Activated CD4-positive, alpha-beta T cell treated with anti-CD3 and anti-CD28 coated beads for 36 hours (primary cell): ENCODE results near the gene TAGLN. TPM values are rescaled to one million over a fixed set of nuclear protein-coding genes. Genes with fewer than 3 reads are reported as not detected.

ENCODE experiments used
- ATAC-seq: fragments of 200-7000 bp; cut with Tn5 transposase; one replicate; pipeline ENCODE4 v1.10.0; 2021; ENCODE audit warnings: mild to moderate bottlenecking, moderate library complexity
- CTCF ChIA-PET: fragments of 350-600 bp; sonication (Branson Sonifier 250); formaldehyde crosslinking; loops from one replicate; lab custom pipeline; 2021; ENCODE audit warnings: antibody characterized with exemption; lab: Charles Lee
- POLR2A ChIA-PET: fragments of 350-600 bp; sonication (Branson Sonifier 250); formaldehyde crosslinking; loops from one replicate; lab custom pipeline; 2021; ENCODE audit warnings: antibody characterized with exemption, inconsistent platforms; lab: Charles Lee
- DNase-seq: peaks from one replicate; pipeline ENCODE4 v3.0.0-alpha.2; 2020
- H3K27ac Mint-ChIP-seq: one replicate; pipeline ENCODE4 v1.8.0; 2021; ENCODE audit warnings: mixed read lengths
- H3K27me3 Mint-ChIP-seq: one replicate; pipeline ENCODE4 v1.8.0; 2021; ENCODE audit warnings: mixed read lengths
- H3K36me3 Mint-ChIP-seq: one replicate; pipeline ENCODE4 v1.8.0; 2021; ENCODE audit warnings: low read depth, mixed read lengths
- H3K4me1 Mint-ChIP-seq: one replicate; pipeline ENCODE4 v1.8.0; 2021; ENCODE audit warnings: mixed read lengths
- H3K4me3 Mint-ChIP-seq: one replicate; pipeline ENCODE4 v1.8.0; 2021; ENCODE audit warnings: mild to moderate bottlenecking, moderate library complexity, mixed read lengths
- H3K9me3 Mint-ChIP-seq: one replicate; pipeline ENCODE4 v1.8.0; 2021; ENCODE audit warnings: low read depth, mixed read lengths
- intact Hi-C, 2 experiments: fragments of 100-400 bp; cut with DNase I in 1 of 2; cut with micrococcal nuclease in 1 of 2; formaldehyde crosslinking; loops; one replicate each; pipeline versions ENCODE4 v1.14.2 to v1.15.1; 2022 to 2024; cut with DNase I, micrococcal nuclease
- total RNA-seq, 2 experiments: library from RNA; stranded (reverse); gene quantifications; one replicate each; pipeline ENCODE4 v1.2.3, GENCODE V29; 2021

Gene TAGLN
- total RNA-seq, 2 experiments from 2014 or later = 1.6 to 2.0 TPM

- CTCF ChIA-PET = interaction anchor here (0.6 to 1.3 kb wide), 5 partner anchors 13 to 134 kb away, joined by 3 to 4 read pairs (median 3); no protein-coding TSS in a partner anchor
These were observed 24.8 kb downstream of the TAGLN start for GRCh38 chr11:117223741-117224689.

DNA sequence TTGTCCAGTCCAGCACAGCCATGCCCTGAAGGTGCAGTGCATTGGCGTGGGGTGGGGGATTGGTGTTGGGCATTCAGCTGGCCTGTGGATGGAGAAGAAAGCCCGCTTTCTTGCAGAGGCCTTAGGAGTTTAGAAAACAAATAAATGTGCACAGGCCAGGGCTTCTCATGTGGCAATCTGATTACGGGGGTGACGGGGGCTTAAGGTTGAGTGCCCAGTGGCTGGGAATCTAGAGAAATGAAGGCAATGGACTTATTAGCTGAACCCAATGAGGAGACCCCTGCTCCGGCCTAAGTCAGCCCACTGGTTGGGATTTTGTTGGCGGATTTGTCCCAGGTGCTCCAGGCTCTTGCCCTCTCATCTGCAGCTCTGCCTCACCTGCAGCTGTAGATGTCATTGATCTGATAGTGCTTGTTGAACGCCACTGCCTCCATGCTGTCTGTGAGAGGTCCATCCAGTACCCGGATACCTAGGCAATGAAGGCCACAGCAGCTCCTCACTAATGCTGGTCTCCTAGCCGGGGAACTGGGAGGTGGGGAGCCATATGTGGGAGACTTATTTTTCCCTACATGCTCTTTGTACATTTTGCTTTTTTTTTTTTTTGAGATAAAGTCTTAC, 26.5 kb downstream of the TAGLN start:
- intact Hi-C loops = loop anchor here (1.0 to 5.0 kb wide), 7 partner anchors 44 to 493 kb away; partner anchors contain the start of genes APOA5 (in 1 of the 2), PAFAH1B2 (in 1 of the 2) and ZPR1 (in 1 of the 2)
- ATAC-seq (no peak), DNase-seq (no peak)
- Mint-ChIP-seq H3K27ac (no peak overlapping the region), H3K4me1 (peaks cover 30% of the 10 kb centered on the region), H3K27me3 (no peaks in the 10 kb centered on the region), H3K9me3 (no peaks in the 10 kb centered on the region), H3K4me3 (no peak overlapping the region), H3K36me3 (peaks cover 67% of the 10 kb centered on the region)
- ChIA-PET POLR2A (interaction anchor here (1.0 kb wide), 1 partner anchor 30 kb away, joined by 3 read pairs; no protein-coding TSS in a partner anchor), CTCF (interaction anchor here (0.6 to 4.3 kb wide), 17 partner anchors 8 to 1958 kb away, joined by 3 to 64 read pairs (median 4); partner anchors contain the start of genes APOA5 and SIDT2)

More at GRCh38 chr11:117223741-117224689, 24.8 kb downstream of the TAGLN start:
- Mint-ChIP-seq H3K4me1 (peaks cover 17% of the 10 kb centered on the region), H3K4me3 (no peak overlapping the region), H3K36me3 (peaks cover 68% of the 10 kb centered on the region), H3K27ac (no peak overlapping the region), H3K27me3 (no peaks in the 10 kb centered on the region), H3K9me3 (no peaks in the 10 kb centered on the region)
- ATAC-seq (no peak), DNase-seq (no peak)
- POLR2A ChIA-PET = no interaction called here
- intact Hi-C loops = no loop called here

- H3K36me3 Mint-ChIP-seq = peaks cover 68% of the 10 kb centered on the region
- peaks cover 30% of the 10 kb centered on the region for H3K4me1 Mint-ChIP-seq
- ChIA-PET POLR2A (interaction anchor here (1.0 kb wide), 3 partner anchors 31 to 52 kb away, joined by 3 to 5 read pairs (median 3); partner anchors contain the start of gene SIDT2), CTCF (interaction anchor here (0.6 to 4.3 kb wide), 42 partner anchors 8 to 489 kb away, joined by 3 to 64 read pairs (median 3); partner anchors contain the start of genes APOA5, SIDT2 and TAGLN)
- no peak overlapping the region for H3K4me3 Mint-ChIP-seq
- ATAC-seq = peak; percentile 52
- DNase-seq = peak; percentile 59
- no peaks in the 10 kb centered on the region for H3K9me3 Mint-ChIP-seq
- H3K27ac Mint-ChIP-seq = peak overlapping the region; percentile 25
- no peaks in the 10 kb centered on the region for H3K27me3 Mint-ChIP-seq
- intact Hi-C loops = loop anchor here (1.0 to 5.0 kb wide), 7 partner anchors 45 to 494 kb away; partner anchors contain the start of genes APOA5 (in 1 of the 2), PAFAH1B2 (in 1 of the 2) and ZPR1 (in 1 of the 2)
These were observed 27.5 kb downstream of the TAGLN start for GRCh38 chr11:117226388-117227385.

DNA sequence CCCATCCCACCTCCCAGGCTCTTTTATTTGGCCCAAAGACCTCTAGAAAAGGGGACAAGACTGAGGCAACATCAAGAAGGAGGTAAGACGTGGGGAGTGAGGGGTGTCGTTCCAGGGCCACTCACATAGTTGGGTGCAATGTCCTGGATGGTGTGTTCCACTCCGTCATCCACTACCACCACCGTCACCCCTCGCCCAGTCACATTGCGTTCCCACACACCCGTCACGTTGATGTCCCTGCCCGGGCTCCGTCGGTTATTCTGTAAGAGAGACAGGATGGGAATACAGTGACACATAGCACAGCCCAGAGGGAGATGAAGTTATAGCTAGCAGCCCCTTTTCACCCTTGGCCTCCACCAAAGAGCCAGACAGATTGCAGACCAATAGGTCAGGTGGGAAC, 28.9 kb downstream of the TAGLN start:
- H3K4me1 Mint-ChIP-seq = peaks cover 30% of the 10 kb centered on the region
- no peak for ATAC-seq
- DNase-seq = no peak
- intact Hi-C loops = loop anchor here in 1 of 2 experiments (5.0 kb wide), 1 partner anchor 436 kb away; the partner anchor contains the start of gene APOA5
- POLR2A ChIA-PET = no interaction called here
- H3K9me3 Mint-ChIP-seq = no peaks in the 10 kb centered on the region
- peaks cover 60% of the 10 kb centered on the region for H3K36me3 Mint-ChIP-seq
- H3K27ac Mint-ChIP-seq = peak overlapping the region; percentile 76
- CTCF ChIA-PET = interaction anchor here (0.9 to 4.3 kb wide), 6 partner anchors 8 to 485 kb away, joined by 3 to 64 read pairs (median 6); partner anchors contain the start of genes APOA5 and SIDT2
- no peaks in the 10 kb centered on the region for H3K27me3 Mint-ChIP-seq
- H3K4me3 Mint-ChIP-seq = no peak overlapping the region

- Mint-ChIP-seq H3K36me3 (peaks cover 49% of the 10 kb centered on the region), H3K9me3 (no peaks in the 10 kb centered on the region), H3K4me3 (peak overlapping the region; percentile 87), H3K27me3 (no peaks in the 10 kb centered on the region), H3K27ac (peak overlapping the region; percentile 100), H3K4me1 (peaks cover 42% of the 10 kb centered on the region)
- DNase-seq (no peak), ATAC-seq (no peak)
- CTCF ChIA-PET = interaction anchor here (0.6 to 2.6 kb wide), 7 partner anchors 47 to 443 kb away, joined by 3 to 30 read pairs (median 7); partner anchors contain the start of genes APOA5, PAFAH1B2, SIDT2 and ZPR1
- POLR2A ChIA-PET = interaction anchor here (0.8 to 1.3 kb wide), 2 partner anchors 50 to 453 kb away, joined by 3 to 4 read pairs; partner anchors contain the start of gene SIDT2
- intact Hi-C loops = loop anchor here in 1 of 2 experiments (5.0 kb wide), 1 partner anchor 437 kb away; the partner anchor contains the start of gene APOA5
These were observed 30.2 kb downstream of the TAGLN start for GRCh38 chr11:117229411-117229810.

DNA sequence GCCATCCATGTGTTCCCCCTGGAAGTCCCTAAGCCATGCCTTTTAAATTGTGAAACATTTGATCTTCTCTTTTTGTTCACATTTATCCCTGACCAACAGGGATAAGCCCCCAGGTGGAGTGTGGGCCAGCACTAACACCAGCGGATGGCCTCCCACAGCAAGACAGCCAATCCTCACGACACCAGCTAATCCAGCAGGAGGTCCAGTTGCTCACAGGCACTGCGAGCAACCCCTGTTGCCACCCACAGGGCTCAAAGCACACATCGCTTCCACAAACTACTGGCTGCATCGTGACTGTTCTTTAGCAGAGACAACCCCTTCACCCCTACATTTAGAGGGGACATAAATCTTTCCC, 30.7 kb downstream of the TAGLN start:
- peak; percentile 18 for ATAC-seq
- peak overlapping the region; percentile 87 for H3K4me3 Mint-ChIP-seq
- H3K27me3 Mint-ChIP-seq = no peaks in the 10 kb centered on the region
- H3K4me1 Mint-ChIP-seq = peaks cover 42% of the 10 kb centered on the region
- ChIA-PET POLR2A (interaction anchor here (0.6 to 1.3 kb wide), 14 partner anchors 8 to 454 kb away, joined by 3 to 10 read pairs (median 3); partner anchors contain the start of genes APOA5, CEP164, PAFAH1B2 and SIDT2), CTCF (interaction anchor here (0.6 to 2.6 kb wide), 10 partner anchors 15 to 443 kb away, joined by 3 to 30 read pairs (median 4); partner anchors contain the start of genes APOA5, PAFAH1B2, SIDT2 and ZPR1)
- intact Hi-C loops = loop anchor here (1.0 to 10.0 kb wide), 13 partner anchors 52 to 1207 kb away; partner anchors contain the start of genes APOA5 (in 1 of the 2), BUD13 (in 1 of the 2), IL10RA (in 1 of the 2) and KMT2A (in 1 of the 2)
- peak overlapping the region; percentile 100 for H3K27ac Mint-ChIP-seq
- no peaks in the 10 kb centered on the region for H3K9me3 Mint-ChIP-seq
- H3K36me3 Mint-ChIP-seq = peaks cover 47% of the 10 kb centered on the region
- DNase-seq = no peak

DNA sequence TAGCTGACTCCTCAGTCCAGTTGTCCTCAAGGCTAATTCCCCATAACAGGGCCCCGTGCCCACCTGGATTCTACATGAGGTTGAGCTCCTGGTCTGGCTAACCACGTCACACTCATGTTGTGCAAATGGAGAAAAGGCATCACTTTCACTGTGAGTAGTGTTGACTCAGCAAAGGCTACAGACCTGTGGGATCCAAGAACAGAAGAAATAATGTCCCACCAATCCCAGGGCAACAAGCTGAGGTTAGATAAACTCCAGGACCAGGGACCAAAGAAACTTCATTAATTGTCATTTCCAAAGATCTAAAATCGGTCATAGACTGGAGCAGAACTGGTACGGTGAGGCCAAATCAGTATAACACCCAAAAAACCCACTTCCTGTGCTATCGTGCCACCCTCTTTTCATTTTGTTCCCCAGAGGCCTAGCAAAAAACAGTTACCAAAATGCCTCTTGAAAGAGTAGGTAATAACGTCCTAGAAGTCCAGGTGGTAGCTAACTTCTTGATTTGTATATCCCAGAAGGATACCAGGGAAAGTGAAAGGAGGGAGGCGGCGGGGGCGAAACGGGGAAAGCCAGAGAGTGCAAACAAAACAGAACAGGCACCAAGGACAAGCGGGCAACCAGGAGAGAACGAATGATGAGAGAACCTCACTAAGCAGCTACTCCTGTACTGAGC, 31.3 kb downstream of the TAGLN start:
- no peaks in the 10 kb centered on the region for H3K9me3 Mint-ChIP-seq
- DNase-seq = peak; percentile 76
- intact Hi-C loops = loop anchor here (1.0 to 10.0 kb wide), 12 partner anchors 52 to 1207 kb away; partner anchors contain the start of genes BUD13 (in 1 of the 2), IL10RA (in 1 of the 2), KMT2A (in 1 of the 2) and PAFAH1B2 (in 1 of the 2)
- POLR2A ChIA-PET = interaction anchor here (0.6 to 1.3 kb wide), 14 partner anchors 9 to 454 kb away, joined by 3 to 10 read pairs (median 3); partner anchors contain the start of genes APOA5, CEP164, PAFAH1B2 and SIDT2
- H3K4me1 Mint-ChIP-seq = peaks cover 42% of the 10 kb centered on the region
- peak; percentile 60 for ATAC-seq
- peaks cover 42% of the 10 kb centered on the region for H3K36me3 Mint-ChIP-seq
- H3K4me3 Mint-ChIP-seq = peak overlapping the region; percentile 87
- CTCF ChIA-PET = interaction anchor here (0.6 to 2.6 kb wide), 13 partner anchors 11 to 444 kb away, joined by 3 to 30 read pairs (median 4); partner anchors contain the start of genes APOA5, PAFAH1B2, SIDT2 and ZPR1
- peak overlapping the region; percentile 100 for H3K27ac Mint-ChIP-seq
- H3K27me3 Mint-ChIP-seq = no peaks in the 10 kb centered on the region

- intact Hi-C loops = loop anchor here (1.0 to 10.0 kb wide), 12 partner anchors 53 to 1206 kb away; partner anchors contain the start of genes BUD13 (in 1 of the 2), IL10RA (in 1 of the 2), KMT2A (in 1 of the 2) and PAFAH1B2 (in 1 of the 2)
- DNase-seq (peak; percentile 24), ATAC-seq (peak; percentile 10)
- CTCF ChIA-PET = interaction anchor here (0.6 to 2.6 kb wide), 15 partner anchors 10 to 444 kb away, joined by 3 to 30 read pairs (median 4); partner anchors contain the start of genes APOA5, CEP164, PAFAH1B2 and SIDT2
- H3K36me3 Mint-ChIP-seq = peaks cover 37% of the 10 kb centered on the region
- H3K27me3 Mint-ChIP-seq = no peaks in the 10 kb centered on the region
- no peaks in the 10 kb centered on the region for H3K9me3 Mint-ChIP-seq
- H3K27ac Mint-ChIP-seq = peak overlapping the region; percentile 100
- POLR2A ChIA-PET = interaction anchor here (1.0 to 1.6 kb wide), 7 partner anchors 53 to 444 kb away, joined by 3 to 10 read pairs (median 5); partner anchors contain the start of genes CEP164, PAFAH1B2 and SIDT2
- peaks cover 42% of the 10 kb centered on the region for H3K4me1 Mint-ChIP-seq
- H3K4me3 Mint-ChIP-seq = peak overlapping the region; percentile 87
These were observed 32.0 kb downstream of the TAGLN start for GRCh38 chr11:117230999-117231841.
